Brain microvascular endothelial cell (primary cell): ENCODE results near the gene DUSP22.

Experiments used
- DNase-seq: peaks from one replicate; pipeline ENCODE4 v3.0.0-alpha.2; 2020
- H3K27ac ChIP-seq: fragments of 250-450 bp; sonication (Bioruptor Pico); 2 replicates; pipeline ENCODE4 v1.5.1; 2020; ENCODE audit warnings: mild to moderate bottlenecking, moderate library complexity
- H3K27me3 ChIP-seq: fragments of 250-450 bp; sonication (Bioruptor Pico); replicated peaks from 2 replicates; pipeline ENCODE4 v1.5.1; 2020; ENCODE audit warnings: mild to moderate bottlenecking
- H3K36me3 ChIP-seq: fragments of 250-450 bp; sonication (Bioruptor Pico); replicated peaks from 2 replicates; pipeline ENCODE4 v1.5.1; 2020; ENCODE audit warnings: mild to moderate bottlenecking
- H3K4me3 ChIP-seq: 2 replicates; pipeline ENCODE4 v1.5.1; 2011; ENCODE audit warnings: low read depth, mild to moderate bottlenecking, control low read depth, low read length, moderate library complexity
- in situ Hi-C: cut with HindIII; loops from 2 replicates; pipeline ENCODE4 v1.10.0; 2017; ENCODE audit warnings: low sequenced_read_pairs, low pct_ligation_motif_present
- TF ChIP-seq, protein P1 (sequence below): IDR thresholded peaks from 2 replicates; pipeline ENCODE4 v1.5.1; 2011; ENCODE audit warnings: low read depth, mild to moderate bottlenecking, moderate library complexity, low read length, control low read depth, inconsistent platforms; ENCODE audit errors: missing control alignments

DUSP22 gene

DNA sequence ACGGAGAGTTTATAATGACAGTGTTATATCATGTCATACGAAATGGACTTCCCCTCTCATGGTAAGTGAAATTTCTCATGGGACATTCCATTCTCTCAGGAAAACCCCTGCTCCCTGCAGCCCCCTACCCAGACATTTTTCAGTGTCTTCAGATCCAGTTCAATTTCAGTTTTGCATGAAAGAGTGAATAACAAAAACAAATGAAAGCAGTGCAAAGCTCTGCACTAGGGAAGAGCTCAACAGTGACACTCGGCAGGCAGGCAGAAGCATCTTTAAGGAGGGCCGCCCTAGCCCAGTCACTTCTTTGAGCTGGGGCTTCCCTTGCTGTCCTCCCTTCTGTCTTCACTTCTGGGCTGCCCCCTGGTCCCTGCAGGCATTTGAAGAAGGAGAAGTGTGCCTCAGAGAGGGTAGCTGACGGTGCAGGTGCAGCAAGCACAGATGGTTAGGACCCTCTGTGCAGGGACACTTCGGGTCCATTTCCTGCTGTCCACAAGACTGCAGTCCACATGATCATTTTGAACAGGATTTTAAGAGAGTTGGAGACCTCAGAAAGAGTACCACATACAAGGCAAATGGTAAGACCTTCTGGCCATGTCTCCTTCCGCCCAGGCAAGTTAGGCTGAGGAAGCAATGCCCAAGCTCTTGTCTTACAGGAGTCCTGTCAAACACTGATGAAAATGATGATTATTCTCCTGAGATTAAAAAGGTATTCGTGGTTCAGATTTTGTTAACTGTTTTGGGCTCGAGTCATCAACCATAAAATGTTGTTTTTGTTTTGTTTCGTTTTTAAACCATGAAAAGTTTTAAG is 5.4 kb upstream of the DUSP22 start:
- no peak overlapping the region for H3K4me3 ChIP-seq
- in situ Hi-C loops, result no loop called here
- no peak for DNase-seq
- TF ChIP-seq, protein P1, sequence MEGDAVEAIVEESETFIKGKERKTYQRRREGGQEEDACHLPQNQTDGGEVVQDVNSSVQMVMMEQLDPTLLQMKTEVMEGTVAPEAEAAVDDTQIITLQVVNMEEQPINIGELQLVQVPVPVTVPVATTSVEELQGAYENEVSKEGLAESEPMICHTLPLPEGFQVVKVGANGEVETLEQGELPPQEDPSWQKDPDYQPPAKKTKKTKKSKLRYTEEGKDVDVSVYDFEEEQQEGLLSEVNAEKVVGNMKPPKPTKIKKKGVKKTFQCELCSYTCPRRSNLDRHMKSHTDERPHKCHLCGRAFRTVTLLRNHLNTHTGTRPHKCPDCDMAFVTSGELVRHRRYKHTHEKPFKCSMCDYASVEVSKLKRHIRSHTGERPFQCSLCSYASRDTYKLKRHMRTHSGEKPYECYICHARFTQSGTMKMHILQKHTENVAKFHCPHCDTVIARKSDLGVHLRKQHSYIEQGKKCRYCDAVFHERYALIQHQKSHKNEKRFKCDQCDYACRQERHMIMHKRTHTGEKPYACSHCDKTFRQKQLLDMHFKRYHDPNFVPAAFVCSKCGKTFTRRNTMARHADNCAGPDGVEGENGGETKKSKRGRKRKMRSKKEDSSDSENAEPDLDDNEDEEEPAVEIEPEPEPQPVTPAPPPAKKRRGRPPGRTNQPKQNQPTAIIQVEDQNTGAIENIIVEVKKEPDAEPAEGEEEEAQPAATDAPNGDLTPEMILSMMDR, result no peak
- peaks cover 3% of the 10 kb centered on the region for H3K27me3 ChIP-seq
- no peaks in the 10 kb centered on the region for H3K36me3 ChIP-seq
- no peak overlapping the region for H3K27ac ChIP-seq

DNA sequence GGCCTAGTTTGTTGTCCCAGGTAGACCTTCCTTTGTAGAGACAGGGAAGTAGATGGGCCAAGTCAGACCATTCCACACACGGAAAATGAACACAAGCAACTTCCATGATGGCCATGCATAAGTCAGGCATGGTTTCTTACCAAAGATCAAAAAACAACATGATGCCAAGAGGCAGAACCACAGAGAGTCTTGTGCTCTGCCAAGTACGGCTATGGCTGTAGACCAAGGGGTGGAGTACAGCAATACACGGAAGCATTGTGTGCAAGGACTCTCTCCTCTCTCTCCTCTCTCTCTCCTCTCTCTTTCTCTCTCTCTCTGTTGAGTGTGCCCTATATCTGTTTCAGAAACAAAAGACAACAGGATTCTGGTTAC is 4.8 kb upstream of the DUSP22 start:
- H3K36me3 ChIP-seq, result no peaks in the 10 kb centered on the region
- H3K27ac ChIP-seq, result no peak overlapping the region
- peaks cover 3% of the 10 kb centered on the region for H3K27me3 ChIP-seq
- no peak overlapping the region for H3K4me3 ChIP-seq
- TF ChIP-seq, protein P1, result no peak
- no peak for DNase-seq
- in situ Hi-C loops, result no loop called here

DNA sequence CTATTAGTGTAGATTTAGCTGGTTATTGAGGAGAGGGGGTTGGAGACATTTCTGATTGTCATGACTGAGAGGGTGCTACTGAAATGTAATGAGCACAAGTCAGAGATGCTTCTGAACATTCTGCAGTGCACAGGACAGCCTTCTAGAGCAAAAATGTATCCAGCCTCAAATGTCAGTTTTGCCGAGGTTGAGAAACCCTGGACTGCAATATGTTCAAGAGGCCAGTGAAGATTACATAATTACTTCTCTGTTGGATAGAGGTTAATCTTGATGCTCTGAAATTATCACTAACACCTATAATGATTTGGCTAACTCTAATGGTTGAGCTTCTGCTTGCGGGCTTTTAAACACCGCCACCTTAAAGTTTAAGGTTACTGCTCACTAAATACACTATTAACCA is 3.4 kb upstream of the DUSP22 start:
- peaks cover 3% of the 10 kb centered on the region for H3K27me3 ChIP-seq
- in situ Hi-C loops, result no loop called here
- no peak overlapping the region for H3K4me3 ChIP-seq

DNA sequence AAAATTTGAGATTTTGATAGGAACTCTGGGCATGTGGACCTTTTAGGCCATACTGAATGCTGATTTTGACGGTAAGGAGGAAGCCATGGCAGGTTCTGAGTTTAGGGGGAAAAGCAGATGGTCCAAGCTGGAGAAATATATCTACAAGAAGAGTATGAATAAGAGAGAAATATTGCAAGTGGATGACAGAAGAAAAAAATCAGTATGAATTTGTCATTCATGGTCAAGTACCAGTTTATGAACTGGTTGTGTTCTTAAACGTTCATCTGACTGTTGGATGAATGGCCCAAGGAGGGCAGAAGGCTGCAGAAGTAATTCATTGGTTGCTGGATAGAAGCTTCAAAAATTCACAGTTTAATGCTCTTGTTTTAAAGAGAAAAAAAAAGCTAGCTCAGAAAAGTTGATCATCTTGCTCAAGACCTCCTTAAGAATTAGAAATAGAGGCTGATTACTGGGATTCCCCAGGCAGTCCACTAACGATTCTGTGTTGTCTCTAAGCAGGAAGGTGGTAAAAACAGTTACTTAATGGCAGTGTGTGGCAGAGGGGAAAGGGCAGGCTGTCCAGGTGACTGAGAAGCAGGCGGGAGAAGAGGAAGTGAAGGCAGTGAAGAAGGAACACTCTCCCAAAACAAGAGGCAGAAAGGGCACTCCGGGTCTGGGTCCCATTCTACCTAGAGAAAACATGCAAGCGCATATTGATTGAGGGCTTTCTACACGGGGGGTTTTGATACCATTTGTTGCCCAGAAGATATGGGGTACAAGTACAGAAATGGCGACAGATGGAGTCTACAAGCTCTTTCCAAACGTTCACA is 2.0 kb upstream of the DUSP22 start:
- TF ChIP-seq, protein P1, result no peak
- DNase-seq, result no peak
- no peaks in the 10 kb centered on the region for H3K27me3 ChIP-seq
- no peaks in the 10 kb centered on the region for H3K36me3 ChIP-seq
- in situ Hi-C loops, result no loop called here
- H3K4me3 ChIP-seq, result no peak overlapping the region
- H3K27ac ChIP-seq, result no peak overlapping the region

More for the DNA sequence above, 3.4 kb upstream of the DUSP22 start:
- DNase-seq, result no peak
- no peak overlapping the region for H3K27ac ChIP-seq
- TF ChIP-seq, protein P1, result no peak
- H3K36me3 ChIP-seq, result no peaks in the 10 kb centered on the region

DNA sequence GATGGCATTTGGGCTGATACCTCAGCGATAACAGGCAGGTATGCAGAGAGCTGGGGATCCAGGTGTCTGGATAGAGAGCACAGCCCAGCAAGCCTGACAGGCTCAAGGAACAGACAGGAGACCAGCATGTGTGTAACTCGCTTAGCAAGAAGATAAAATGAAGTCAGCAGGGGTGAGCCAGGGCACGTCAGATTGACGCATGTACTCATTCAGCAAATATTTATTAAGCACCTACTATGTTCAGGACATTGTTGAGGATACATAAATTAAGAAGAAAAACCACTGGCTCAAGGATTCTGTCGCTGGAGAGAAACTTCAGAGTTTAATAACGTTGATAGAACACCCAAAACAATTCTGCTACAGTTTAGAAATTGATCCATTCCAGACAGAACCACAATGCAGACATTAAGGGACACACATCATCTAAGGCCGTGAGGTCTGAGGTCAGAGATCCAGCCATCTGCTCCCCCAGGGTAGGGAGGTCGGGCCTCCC is 1.0 kb upstream of the DUSP22 start:
- TF ChIP-seq, protein P1, result no peak
- no peaks in the 10 kb centered on the region for H3K36me3 ChIP-seq
- peak overlapping the region; percentile 68 for H3K4me3 ChIP-seq
- DNase-seq, result peak; percentile 24
- no peaks in the 10 kb centered on the region for H3K27me3 ChIP-seq
- peak overlapping the region; percentile 71 for H3K27ac ChIP-seq
- in situ Hi-C loops, result no loop called here
